HG03095 (cell line): Measurements from ENCODE around the gene U2SURP.

ENCODE experiments used
- ATAC-seq: cut with Tn5 transposase; IDR thresholded peaks from one replicate; pipeline ENCODE4 v1.9.1; 2021; ENCODE audit warnings: moderate library complexity; ENCODE audit not compliant: unreplicated experiment

U2SURP gene

GRCh38 chr3:143099690-143100089 lies 98.3 kb downstream of the U2SURP start:
- ATAC-seq: no peak

GRCh38 chr3:143100451-143100850 lies 99.1 kb downstream of the U2SURP start:
- no peak for ATAC-seq

DNA sequence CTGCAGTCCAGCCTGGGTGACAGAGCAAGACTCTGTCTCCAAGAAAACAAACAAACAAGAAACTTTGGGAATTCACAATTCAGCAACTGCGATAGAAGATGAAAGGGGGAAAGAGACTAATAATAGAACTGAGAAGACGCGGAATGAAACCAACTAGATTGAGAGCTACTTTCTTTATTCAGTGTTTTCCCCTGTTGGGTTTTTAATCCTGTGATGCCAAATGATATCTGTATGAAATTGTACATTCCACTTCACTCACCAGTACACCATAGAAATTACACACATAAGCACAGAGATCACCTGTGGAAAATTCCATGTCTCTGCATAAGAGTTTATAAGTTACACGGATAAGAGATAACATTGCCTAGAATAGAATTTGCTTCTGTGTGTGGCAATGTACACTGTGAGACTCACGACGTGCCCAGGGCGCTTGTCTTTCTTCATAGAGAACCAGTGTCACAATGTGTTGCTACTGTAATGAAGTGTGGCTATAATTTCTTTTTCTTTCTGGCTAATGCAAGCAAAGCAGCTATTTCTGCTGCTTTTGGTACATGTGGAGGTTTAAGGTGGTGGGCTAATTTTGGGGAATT lies 100.5 kb downstream of the U2SURP start:
- no peak for ATAC-seq

GRCh38 chr3:143103652-143104051 lies 102.3 kb downstream of the U2SURP start:
- no peak for ATAC-seq

DNA sequence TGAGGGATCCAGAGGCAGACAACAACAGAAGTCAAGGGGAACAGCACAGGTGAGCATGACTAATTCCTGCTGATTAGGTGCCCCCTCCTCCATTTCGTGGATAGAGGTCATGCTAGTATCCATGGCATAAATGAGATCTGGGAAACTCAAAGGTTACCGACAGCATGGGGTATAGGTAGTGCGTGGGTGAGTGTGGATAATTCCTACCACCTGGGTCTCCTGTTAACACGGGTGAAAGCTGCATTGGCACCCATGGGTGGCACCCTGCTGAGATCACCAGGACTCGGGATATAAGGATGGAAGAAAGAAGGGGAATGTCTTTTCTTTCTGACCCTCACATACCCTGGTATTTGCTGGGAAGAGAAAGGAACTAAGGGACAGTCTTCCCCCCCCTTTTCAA lies 103.8 kb downstream of the U2SURP start:
- ATAC-seq: no peak

- ATAC-seq: no peak
Measured at GRCh38 chr3:143109861-143110260, 108.5 kb downstream of the U2SURP start.
